SU-DHL-6 (cell line): ENCODE data around the gene GALNT14.

Experiments used
- H2AFZ ChIP-seq: fragments of 200-600 bp; sonication (generic); 2 replicates; pipeline ENCODE4 v1.6.1; 2014; ENCODE audit warnings: low read depth, mild to moderate bottlenecking, moderate library complexity, mixed read lengths, antibody characterized with exemption, low read length; ENCODE audit not compliant: severe bottlenecking
- H3F3A ChIP-seq: fragments of 200-600 bp; shearing (Covaris generic); 2 replicates; pipeline ENCODE4 v1.6.0; 2016; ENCODE audit warnings: antibody characterized with exemption, mild to moderate bottlenecking; ENCODE audit not compliant: insufficient read depth
- H3K27ac ChIP-seq: fragments of 200-600 bp; sonication (generic); 2 replicates; pipeline ENCODE4 v1.5.1; 2016; ENCODE audit warnings: low read depth, mild to moderate bottlenecking, low read length, moderate library complexity, mixed read lengths
- H3K27me3 ChIP-seq: fragments of 200-600 bp; sonication (generic), shearing (Covaris generic); 2 replicates; pipeline ENCODE4 v1.6.0; 2014; ENCODE audit warnings: mild to moderate bottlenecking, low read length
- H3K36me3 ChIP-seq: fragments of 200-600 bp; sonication (generic); 2 replicates; pipeline ENCODE4 v1.6.1; 2014; ENCODE audit warnings: mild to moderate bottlenecking, low read length, mixed read lengths
- H3K4me2 ChIP-seq: fragments of 300-600, 200-600 bp; shearing (Covaris generic), sonication (generic); 2 replicates; pipeline ENCODE4 v1.6.0; 2014; ENCODE audit warnings: low read length, low read depth, mild to moderate bottlenecking; ENCODE audit not compliant: poor library complexity, severe bottlenecking
- H3K4me3 ChIP-seq: fragments of 200-600 bp; sonication (generic); 2 replicates; pipeline ENCODE4 v1.5.1; 2014; ENCODE audit warnings: antibody characterized with exemption, low read length, mild to moderate bottlenecking, mixed read lengths; ENCODE audit not compliant: insufficient read depth, poor library complexity, severe bottlenecking
- H3K79me2 ChIP-seq: fragments of 200-600 bp; sonication (generic); 2 replicates; pipeline ENCODE4 v1.6.1; 2014; ENCODE audit warnings: mild to moderate bottlenecking, low read length, moderate library complexity; ENCODE audit not compliant: insufficient read depth
- H3K9ac ChIP-seq: fragments of 200-600 bp; sonication (generic); 2 replicates; pipeline ENCODE4 v1.7.0; 2014; ENCODE audit warnings: mild to moderate bottlenecking, low read length
- H3K9me2 ChIP-seq: fragments of 200-600 bp; sonication (generic); replicated peaks from 2 replicates; pipeline ENCODE4 v1.6.1; 2014; ENCODE audit warnings: low read length; ENCODE audit not compliant: insufficient read depth
- H3K9me3 ChIP-seq: fragments of 200-600 bp; sonication (generic); 2 replicates; pipeline ENCODE4 v1.6.1; 2014; ENCODE audit warnings: low read length, mixed read lengths; ENCODE audit not compliant: insufficient read depth
- H4K20me1 ChIP-seq: fragments of 200-600 bp; sonication (generic); 2 replicates; pipeline ENCODE4 v1.6.1; 2014; ENCODE audit warnings: low read depth, mild to moderate bottlenecking, antibody characterized with exemption, low read length, moderate library complexity, mixed read lengths
- EZH2phosphoT487 ChIP-seq: fragments of 200-600 bp; sonication (generic), shearing (Covaris generic); conservative IDR thresholded peaks from 2 replicates; pipeline ENCODE4 v1.6.1; 2018; ENCODE audit warnings: mild to moderate bottlenecking, antibody characterized with exemption, low read length, moderate library complexity, mixed read lengths
- TF ChIP-seq, protein P1 (sequence below): fragments of 200-600 bp; sonication (generic); IDR thresholded peaks from one replicate; pipeline ENCODE4 v1.5.1; 2017; ENCODE audit warnings: antibody characterized with exemption, mild to moderate bottlenecking, low read length, moderate library complexity; ENCODE audit not compliant: insufficient read depth, poor library complexity, severe bottlenecking

Gene GALNT14

GRCh38 chr2:31000970-31001369 lies 137.3 kb downstream of the GALNT14 start:
- Histone ChIP-seq H4K20me1 (no peaks in the 10 kb centered on the region), H3K9me2 (no peaks in the 10 kb centered on the region), H3K79me2 (no peaks in the 10 kb centered on the region), H3K4me2 (no peak overlapping the region), H3F3A (no peaks in the 10 kb centered on the region), H3K9me3 (no peaks in the 10 kb centered on the region), H2AFZ (no peak overlapping the region), H3K36me3 (no peaks in the 10 kb centered on the region), H3K9ac (no peak overlapping the region), H3K27me3 (no peaks in the 10 kb centered on the region), H3K4me3 (no peak overlapping the region), H3K27ac (no peak overlapping the region)
- TF ChIP-seq, protein P1, sequence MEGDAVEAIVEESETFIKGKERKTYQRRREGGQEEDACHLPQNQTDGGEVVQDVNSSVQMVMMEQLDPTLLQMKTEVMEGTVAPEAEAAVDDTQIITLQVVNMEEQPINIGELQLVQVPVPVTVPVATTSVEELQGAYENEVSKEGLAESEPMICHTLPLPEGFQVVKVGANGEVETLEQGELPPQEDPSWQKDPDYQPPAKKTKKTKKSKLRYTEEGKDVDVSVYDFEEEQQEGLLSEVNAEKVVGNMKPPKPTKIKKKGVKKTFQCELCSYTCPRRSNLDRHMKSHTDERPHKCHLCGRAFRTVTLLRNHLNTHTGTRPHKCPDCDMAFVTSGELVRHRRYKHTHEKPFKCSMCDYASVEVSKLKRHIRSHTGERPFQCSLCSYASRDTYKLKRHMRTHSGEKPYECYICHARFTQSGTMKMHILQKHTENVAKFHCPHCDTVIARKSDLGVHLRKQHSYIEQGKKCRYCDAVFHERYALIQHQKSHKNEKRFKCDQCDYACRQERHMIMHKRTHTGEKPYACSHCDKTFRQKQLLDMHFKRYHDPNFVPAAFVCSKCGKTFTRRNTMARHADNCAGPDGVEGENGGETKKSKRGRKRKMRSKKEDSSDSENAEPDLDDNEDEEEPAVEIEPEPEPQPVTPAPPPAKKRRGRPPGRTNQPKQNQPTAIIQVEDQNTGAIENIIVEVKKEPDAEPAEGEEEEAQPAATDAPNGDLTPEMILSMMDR: no peak
- no peak for TF ChIP-seq EZH2phosphoT487

DNA sequence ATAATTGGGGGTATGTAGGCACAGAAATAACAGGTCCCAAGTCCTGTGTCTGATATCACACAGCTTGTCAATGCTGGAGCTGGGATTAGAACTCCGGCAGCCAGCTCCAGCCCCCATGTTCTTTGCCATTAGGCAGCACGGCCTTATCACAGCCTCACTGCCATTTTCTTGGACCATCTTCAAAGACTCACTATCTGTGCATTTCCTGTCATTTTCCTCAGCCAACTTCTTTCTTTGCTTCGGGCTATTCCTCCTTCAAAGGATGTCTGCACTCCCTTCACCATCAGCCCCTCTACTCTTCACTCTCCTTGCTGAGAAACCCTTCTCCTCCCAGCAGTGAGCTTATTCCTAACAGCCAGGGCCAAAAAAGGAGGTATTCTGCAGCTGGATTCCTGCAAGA lies 139.6 kb downstream of the GALNT14 start:
- H3K27me3 ChIP-seq: no peaks in the 10 kb centered on the region
- H3K27ac ChIP-seq: no peak overlapping the region
- H3K79me2 ChIP-seq: no peaks in the 10 kb centered on the region
- no peaks in the 10 kb centered on the region for H3F3A ChIP-seq
- no peak overlapping the region for H2AFZ ChIP-seq
- no peaks in the 10 kb centered on the region for H3K9me3 ChIP-seq
- H4K20me1 ChIP-seq: no peaks in the 10 kb centered on the region
- TF ChIP-seq, protein P1: no peak
- no peak for TF ChIP-seq EZH2phosphoT487
- no peak overlapping the region for H3K9ac ChIP-seq
- H3K9me2 ChIP-seq: no peaks in the 10 kb centered on the region
- H3K36me3 ChIP-seq: no peaks in the 10 kb centered on the region
- H3K4me2 ChIP-seq: no peak overlapping the region
- no peak overlapping the region for H3K4me3 ChIP-seq

DNA sequence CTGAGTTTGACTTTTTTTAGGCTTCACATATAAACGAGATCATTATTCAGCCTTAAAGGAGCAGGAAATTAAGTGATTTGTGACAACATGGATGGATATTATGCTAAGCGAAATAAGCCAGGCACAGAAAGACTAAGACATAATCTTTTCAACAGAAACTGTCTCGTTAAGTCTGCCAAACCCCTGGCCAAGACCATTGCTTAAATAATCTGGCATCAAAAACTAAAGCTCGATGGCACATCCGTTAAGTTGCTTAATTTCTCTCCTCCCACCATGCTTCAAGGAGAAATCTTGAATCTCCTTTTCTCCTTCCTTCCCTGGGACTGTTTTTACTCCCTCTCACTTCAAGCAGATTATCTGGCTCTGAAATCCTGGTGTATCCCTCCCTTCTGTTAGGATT lies 140.3 kb downstream of the GALNT14 start:
- Histone ChIP-seq H3K9me2 (no peaks in the 10 kb centered on the region), H4K20me1 (no peaks in the 10 kb centered on the region)

More for the DNA sequence above, 140.3 kb downstream of the GALNT14 start:
- Histone ChIP-seq H3K36me3 (no peaks in the 10 kb centered on the region), H3K27me3 (no peaks in the 10 kb centered on the region), H2AFZ (no peak overlapping the region), H3K9me3 (no peaks in the 10 kb centered on the region), H3K4me3 (no peak overlapping the region), H3K4me2 (no peak overlapping the region), H3F3A (no peaks in the 10 kb centered on the region), H3K79me2 (no peaks in the 10 kb centered on the region), H3K27ac (no peak overlapping the region), H3K9ac (no peak overlapping the region)
- TF ChIP-seq, protein P1: no peak
- no peak for TF ChIP-seq EZH2phosphoT487
